Heart left ventricle (tissue), 13 donors: ENCODE results near the gene SCAANT1.

Source experiments
- CTCF ChIP-seq, 12 donors: fragments of 200-600 bp; sonication (generic) in 4 of 12; IDR thresholded peaks; one replicate each; pipeline versions ENCODE4 v1.5.0 to v1.8.0; 2018 to 2022; ENCODE audit warnings: antibody characterized with exemption in 12 of 12, mild to moderate bottlenecking in 5 of 12
- POLR2A ChIP-seq, 2 donors: fragments of 450-650 bp; IDR thresholded peaks; one replicate each; pipeline ENCODE4 v1.6.1; 2017; ENCODE audit warnings: antibody characterized with exemption in 2 of 2, mild to moderate bottlenecking in 2 of 2, moderate library complexity in 2 of 2
- donor health status: ischemic (EF 13 %, LVEDD 7.1; RV severe dilation, severe dysfunction).
- donor health status: DM: no; HTN: yes; CAD: no.
- donor health status: DM: no; HTN: no; CAD: no.
- donor health status: ischemic (EF 25% LVEDD 6.9; RV normal size, moderate dysfunction).
- donor health status: ischemic (EF 25% LVEDD 5.7; RV mildly dilated, moderate dysfunction).
- donor health status: ischemic (EF 35%, LVEDD 5.7; RV mildly dilated, moderate dysfunction).
- donor health status: nonischemic (EF 11% LVEDD 7.7; RV severe dilation, severe dysfunction).
- donor health status: DM: yes; HTN: yes; CAD: no.
- donor health status: PGD.
- donor health status: ischemic (EF 29% LVEDD 5.4; RV normal size, mild dysfunction).
- donor health status: nonischemic (EF 23%, LVEDD 6.1; RV moderate dilation, normal function).

GRCh38 chr3:63910891-63911290, 1.3 kb downstream of the SCAANT1 start:
- TF ChIP-seq CTCF (IDR thresholded peaks at IDR 0.05) (no peak), POLR2A (IDR thresholded peaks at IDR 0.05) (no peak)
